ENCODE data around the gene SELENOM.
"Not testable (repeated sequence)": the region's sequence is repeated elsewhere in the genome, so short reads cannot be mapped to it uniquely, and the experiment has no call there.

SELENOM gene

GRCh38 chr22:31089160-31090100, 17.9 kb downstream of the SELENOM start:
- DNase-seq = peak; percentile 31

- peak; percentile 36 for DNase-seq
These were observed 19.0 kb downstream of the SELENOM start for GRCh38 chr22:31088233-31088986.

- DNase-seq = no peak
These were observed 19.6 kb downstream of the SELENOM start for GRCh38 chr22:31087744-31088215.

GRCh38 chr22:31086703-31087330, 20.6 kb downstream of the SELENOM start:
- DNase-seq = peak; percentile 28

GRCh38 chr22:31085928-31086327, 21.4 kb downstream of the SELENOM start:
- peak; percentile 24 for DNase-seq

- DNase-seq = peak; percentile 64
These were observed 21.9 kb downstream of the SELENOM start for GRCh38 chr22:31085493-31085824.

GRCh38 chr22:31084811-31085492, 22.4 kb downstream of the SELENOM start:
- DNase-seq = peak; percentile 90

GRCh38 chr22:31083923-31084810, 23.2 kb downstream of the SELENOM start:
- no peak for DNase-seq

- peak; percentile 34 for DNase-seq
These were observed 24.0 kb downstream of the SELENOM start for GRCh38 chr22:31083377-31083768.

GRCh38 chr22:31082606-31083376, 24.6 kb downstream of the SELENOM start:
- DNase-seq = peak; percentile 74

GRCh38 chr22:31081963-31082605, 25.3 kb downstream of the SELENOM start:
- peak; percentile 41 for DNase-seq

- peak; percentile 97 for DNase-seq
These were observed 26.3 kb downstream of the SELENOM start, which contains the start of gene SMTN for GRCh38 chr22:31080848-31081649. Gene SMTN, plus strand, starts transcription at chr22:31081318. Its CDS starts 1,941 bp downstream, at chr22:31083259.

- DNase-seq = peak; percentile 36
These were observed 27.1 kb downstream of the SELENOM start for GRCh38 chr22:31080164-31080847.

- DNase-seq = peak; percentile 18
These were observed 28.2 kb downstream of the SELENOM start for GRCh38 chr22:31079095-31079642.

GRCh38 chr22:31078389-31078788, 29.0 kb downstream of the SELENOM start:
- peak; percentile 30 for DNase-seq

GRCh38 chr22:31077681-31078080, 29.7 kb downstream of the SELENOM start:
- no peak for DNase-seq

- DNase-seq = peak; percentile 97
These were observed 31.4 kb downstream of the SELENOM start for GRCh38 chr22:31075961-31076360.

GRCh38 chr22:31073545-31074145, 33.7 kb downstream of the SELENOM start:
- not testable (repeated sequence) for DNase-seq

Measured in left hindlimb (tissue), 1 donor.